GM18868 (cell line): ENCODE data around the gene FCHSD1.
A peak's percentile ranks its signal among the peaks of the same experiment; 100 is the strongest.

Experiments used
- ATAC-seq: cut with Tn5 transposase; IDR thresholded peaks from one replicate; pipeline ENCODE4 v1.9.1; 2021; ENCODE audit warnings: mild to moderate bottlenecking, moderate library complexity; ENCODE audit not compliant: unreplicated experiment

FCHSD1 gene

DNA sequence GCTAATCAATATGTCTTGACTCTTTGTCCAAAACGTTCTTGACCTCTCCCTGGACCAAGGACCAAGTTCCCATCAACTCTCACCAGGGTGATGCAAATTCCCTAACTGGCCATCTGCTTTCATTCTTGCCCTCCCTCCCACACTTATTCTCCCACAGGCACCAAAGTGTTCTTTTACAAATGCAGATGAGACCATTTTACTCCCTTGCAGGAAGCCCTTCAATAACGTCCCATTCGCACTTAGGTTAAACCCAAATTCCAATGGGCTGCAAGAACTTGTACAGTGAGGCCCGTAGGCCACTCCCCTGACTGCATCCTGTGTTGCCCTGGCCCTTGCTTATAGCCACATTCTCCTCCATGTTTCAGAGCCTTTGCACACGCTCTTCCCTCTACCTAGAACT, 23.5 kb upstream of the FCHSD1 start:
- no peak for ATAC-seq

- no peak for ATAC-seq
These were observed 21.9 kb upstream of the FCHSD1 start for GRCh38 chr5:141672841-141673813.

DNA sequence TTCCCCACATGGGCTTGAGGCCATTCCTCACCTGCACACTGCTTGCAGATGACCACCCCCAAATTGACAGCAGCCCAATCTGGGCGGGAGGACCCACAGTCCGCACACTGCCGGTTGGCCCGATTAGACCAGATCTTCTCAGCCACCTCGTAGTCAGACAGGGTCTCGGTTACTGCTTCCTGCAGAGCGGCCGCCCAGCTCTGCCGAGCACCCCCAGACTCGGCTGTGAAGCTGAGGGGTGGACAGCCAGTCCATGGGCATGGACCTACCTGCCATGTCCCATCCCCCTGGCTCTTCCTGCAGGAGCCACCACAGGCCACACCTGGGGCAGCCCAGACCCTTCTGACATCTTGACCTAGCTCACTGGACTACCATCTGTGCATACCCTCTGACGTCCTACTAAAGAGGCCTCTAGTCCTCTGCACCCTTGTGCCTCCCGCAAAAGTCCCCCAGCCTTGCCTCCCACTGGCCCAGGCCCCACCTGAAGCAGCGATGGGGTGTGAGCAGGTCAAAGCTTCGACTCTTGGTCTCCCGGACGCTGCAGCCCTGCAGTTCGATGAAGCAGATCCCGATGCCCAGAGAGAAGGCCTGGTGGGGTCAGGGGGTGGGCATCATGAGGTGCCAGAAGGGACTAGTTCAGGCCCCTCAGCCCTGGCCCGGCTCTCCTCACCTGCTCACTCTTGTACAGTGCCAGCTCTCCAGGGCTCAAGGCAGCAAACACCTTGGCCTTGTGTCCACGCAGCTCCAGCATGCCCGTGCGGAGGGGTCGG, 21.0 kb upstream of the FCHSD1 start:
- ATAC-seq, result no peak

GRCh38 chr5:141669520-141669919, 18.3 kb upstream of the FCHSD1 start:
- ATAC-seq, result no peak

GRCh38 chr5:141668601-141669265, 17.5 kb upstream of the FCHSD1 start:
- no peak for ATAC-seq

GRCh38 chr5:141665995-141666940, 15.1 kb upstream of the FCHSD1 start:
- ATAC-seq, result no peak

- ATAC-seq, result peak; percentile 96
These were observed 13.7 kb upstream of the FCHSD1 start for GRCh38 chr5:141664733-141665461.

- ATAC-seq, result no peak
These were observed 12.3 kb upstream of the FCHSD1 start for GRCh38 chr5:141663506-141663905.

DNA sequence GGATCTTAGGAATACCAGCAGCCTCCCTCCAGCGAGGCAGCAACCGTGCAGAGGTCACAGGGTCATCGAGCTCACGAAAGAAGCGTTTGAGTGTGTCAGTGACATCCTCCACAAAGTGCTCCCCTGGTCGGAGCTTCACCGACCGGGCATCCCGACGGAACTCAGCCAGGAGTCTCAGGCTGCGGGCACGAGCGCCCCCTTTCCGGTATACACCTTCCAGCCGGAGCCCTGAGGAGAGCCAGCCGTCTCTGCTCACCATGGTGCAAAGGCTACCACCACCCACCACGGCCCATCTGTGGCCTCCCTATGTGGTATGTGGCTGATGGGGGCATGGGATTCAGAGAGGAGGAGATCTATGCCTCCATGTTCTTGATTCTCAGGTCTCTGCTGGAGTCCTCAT, 10.8 kb upstream of the FCHSD1 start:
- ATAC-seq, result no peak

DNA sequence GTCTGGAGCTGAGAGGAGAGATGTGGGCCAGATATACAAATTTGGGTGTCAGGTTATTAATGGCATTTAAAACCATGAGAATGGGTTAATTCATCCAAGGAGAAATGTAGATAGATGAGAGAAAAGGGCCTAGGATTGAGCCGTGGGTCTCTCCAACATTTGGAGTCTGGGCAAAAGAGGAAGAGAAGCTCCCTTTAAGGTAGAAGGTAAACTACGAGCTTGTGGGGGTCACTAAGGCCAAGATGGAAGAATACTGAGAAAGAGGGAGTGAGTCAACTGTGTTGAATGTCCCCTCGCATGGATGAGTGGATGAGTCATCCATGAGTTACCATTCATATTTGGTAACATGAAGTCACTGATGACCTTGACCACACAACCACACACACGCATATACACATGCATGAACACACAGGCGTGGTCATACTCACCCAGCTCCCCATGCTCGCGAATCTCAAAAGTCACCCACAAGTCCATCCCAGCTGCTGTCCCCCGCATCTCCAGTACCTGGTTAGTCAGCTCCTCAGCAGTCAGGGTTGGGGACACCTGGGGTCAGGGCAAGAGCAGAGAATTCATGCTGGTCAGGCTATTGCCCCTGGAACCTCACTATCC, 6.8 kb upstream of the FCHSD1 start:
- ATAC-seq, result peak; percentile 88

GRCh38 chr5:141657404-141657803, 6.2 kb upstream of the FCHSD1 start:
- no peak for ATAC-seq

DNA sequence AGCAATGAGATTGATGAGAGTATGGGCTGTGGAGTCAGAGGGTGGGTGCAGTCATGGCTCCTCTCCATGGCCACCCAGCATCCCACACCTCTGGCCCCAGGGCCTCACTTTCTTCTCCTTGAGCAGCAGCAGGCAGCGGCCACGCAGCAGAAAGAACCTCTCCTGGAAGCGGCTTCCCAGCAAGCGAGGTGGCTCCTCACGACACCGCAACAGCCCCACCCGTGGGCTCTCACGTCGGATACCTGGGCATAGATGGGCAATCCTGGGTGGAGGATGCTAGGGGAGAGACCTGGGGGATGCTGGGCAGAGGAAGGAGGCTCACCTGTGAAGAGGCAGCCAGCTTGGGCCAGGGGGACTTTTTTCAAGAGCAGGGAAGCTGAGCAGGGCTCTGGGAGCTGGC, 5.2 kb upstream of the FCHSD1 start:
- no peak for ATAC-seq

- no peak for ATAC-seq
These were observed 3.8 kb upstream of the FCHSD1 start for GRCh38 chr5:141655020-141655419.

- ATAC-seq, result no peak
These were observed 3.1 kb upstream of the FCHSD1 start for GRCh38 chr5:141654298-141654697.

- no peak for ATAC-seq
These were observed 499 bp upstream of the FCHSD1 start for GRCh38 chr5:141651728-141652105.

DNA sequence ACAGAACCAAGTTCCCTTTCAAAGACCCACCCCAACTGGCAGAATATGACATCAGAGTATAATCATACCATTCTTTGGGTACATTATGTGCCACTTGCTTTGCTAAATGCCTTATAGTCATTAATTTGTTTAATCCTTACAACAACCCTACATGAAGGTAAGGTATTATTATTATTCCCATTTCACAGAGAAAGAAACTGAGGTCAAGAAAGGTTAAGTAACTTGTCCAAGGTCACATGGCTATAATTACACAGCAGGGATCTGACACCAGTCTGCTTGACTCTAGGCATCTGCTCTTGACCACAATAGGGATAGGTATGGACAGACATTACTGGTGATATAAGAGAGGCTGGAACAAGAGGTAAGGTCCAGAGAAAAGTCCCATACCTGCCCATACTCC, 1.2 kb downstream of the FCHSD1 start:
- ATAC-seq, result no peak

GRCh38 chr5:141649056-141649688, 2.0 kb downstream of the FCHSD1 start:
- ATAC-seq, result no peak

GRCh38 chr5:141647851-141648250, 3.4 kb downstream of the FCHSD1 start:
- no peak for ATAC-seq

GRCh38 chr5:141647242-141647641, 4.0 kb downstream of the FCHSD1 start:
- ATAC-seq, result no peak
